Measurements from ENCODE around the gene RPL3.

RPL3 gene

GRCh38 chr22:39319284-39320022 lies at the start of gene RPL3:
TSS of gene RPL3 (minus strand) at chr22:39319623. CDS start at chr22:39319597, 26 bp downstream.
- peak within 1 kb of the TSS; percentile 98 for H3K4me3 ChIP-seq (ENCODE audit: low read length)
- peak within 1 kb of the TSS; percentile 97 for H3K9ac ChIP-seq (ENCODE audit: low read length)
- H3K27ac ChIP-seq (ENCODE audit: low read depth, low read length) = peak within 1 kb of the TSS; percentile 95
- H3K4me1 ChIP-seq (ENCODE audit: control insufficient read depth, insufficient read depth, low read length) = peaks cover 20% of the 10 kb centered on the region
- H3K36me3 ChIP-seq (ENCODE audit: control insufficient read depth, insufficient read depth, low read length) = peaks cover 33% of the 10 kb centered on the region
- no peaks in the 10 kb centered on the region for H3K27me3 ChIP-seq (ENCODE audit: control insufficient read depth, insufficient read depth, low read length)

- H3K27ac ChIP-seq (ENCODE audit: low read depth, low read length) = no peak overlapping the region
- no peaks in the 10 kb centered on the region for H3K4me1 ChIP-seq (ENCODE audit: control insufficient read depth, insufficient read depth, low read length)
These were observed 49.8 kb upstream of the RPL3 start for GRCh38 chr22:39369186-39369585.

GRCh38 chr22:39368461-39368911 lies 49.1 kb upstream of the RPL3 start:
- Histone ChIP-seq H3K27ac (ENCODE audit: low read depth, low read length) (no peak overlapping the region), H3K36me3 (ENCODE audit: control insufficient read depth, insufficient read depth, low read length) (no peaks in the 10 kb centered on the region), H3K4me1 (ENCODE audit: control insufficient read depth, insufficient read depth, low read length) (peaks cover 6% of the 10 kb centered on the region), H3K9ac (ENCODE audit: low read length) (no peak overlapping the region), H3K27me3 (ENCODE audit: control insufficient read depth, insufficient read depth, low read length) (no peaks in the 10 kb centered on the region), H3K4me3 (ENCODE audit: low read length) (no peak overlapping the region)

More at GRCh38 chr22:39369186-39369585, 49.8 kb upstream of the RPL3 start:
- Histone ChIP-seq H3K36me3 (ENCODE audit: control insufficient read depth, insufficient read depth, low read length) (no peaks in the 10 kb centered on the region), H3K9ac (ENCODE audit: low read length) (no peak overlapping the region), H3K4me3 (ENCODE audit: low read length) (no peak overlapping the region), H3K27me3 (ENCODE audit: control insufficient read depth, insufficient read depth, low read length) (no peaks in the 10 kb centered on the region)

- no peak overlapping the region for H3K27ac ChIP-seq (ENCODE audit: low read depth, low read length)
- H3K4me3 ChIP-seq (ENCODE audit: low read length) = no peak overlapping the region
- no peaks in the 10 kb centered on the region for H3K27me3 ChIP-seq (ENCODE audit: control insufficient read depth, insufficient read depth, low read length)
- no peak overlapping the region for H3K9ac ChIP-seq (ENCODE audit: low read length)
- peaks cover 6% of the 10 kb centered on the region for H3K4me1 ChIP-seq (ENCODE audit: control insufficient read depth, insufficient read depth, low read length)
- no peaks in the 10 kb centered on the region for H3K36me3 ChIP-seq (ENCODE audit: control insufficient read depth, insufficient read depth, low read length)
These were observed 47.6 kb upstream of the RPL3 start for GRCh38 chr22:39367035-39367434.

GRCh38 chr22:39365492-39365780 lies 46.0 kb upstream of the RPL3 start:
- peaks cover 6% of the 10 kb centered on the region for H3K4me1 ChIP-seq (ENCODE audit: control insufficient read depth, insufficient read depth, low read length)
- no peaks in the 10 kb centered on the region for H3K36me3 ChIP-seq (ENCODE audit: control insufficient read depth, insufficient read depth, low read length)
- H3K27me3 ChIP-seq (ENCODE audit: control insufficient read depth, insufficient read depth, low read length) = no peaks in the 10 kb centered on the region
- no peak overlapping the region for H3K27ac ChIP-seq (ENCODE audit: low read depth, low read length)
- H3K4me3 ChIP-seq (ENCODE audit: low read length) = no peak overlapping the region
- no peak overlapping the region for H3K9ac ChIP-seq (ENCODE audit: low read length)

- H3K9ac ChIP-seq (ENCODE audit: low read length) = no peak overlapping the region
- H3K27me3 ChIP-seq (ENCODE audit: control insufficient read depth, insufficient read depth, low read length) = no peaks in the 10 kb centered on the region
- no peaks in the 10 kb centered on the region for H3K36me3 ChIP-seq (ENCODE audit: control insufficient read depth, insufficient read depth, low read length)
- H3K27ac ChIP-seq (ENCODE audit: low read depth, low read length) = no peak overlapping the region
- peaks cover 6% of the 10 kb centered on the region for H3K4me1 ChIP-seq (ENCODE audit: control insufficient read depth, insufficient read depth, low read length)
- H3K4me3 ChIP-seq (ENCODE audit: low read length) = no peak overlapping the region
These were observed 45.5 kb upstream of the RPL3 start for GRCh38 chr22:39364714-39365491.

GRCh38 chr22:39363751-39364515 lies 44.5 kb upstream of the RPL3 start:
- Histone ChIP-seq H3K27ac (ENCODE audit: low read depth, low read length) (no peak overlapping the region), H3K27me3 (ENCODE audit: control insufficient read depth, insufficient read depth, low read length) (no peaks in the 10 kb centered on the region), H3K4me3 (ENCODE audit: low read length) (no peak overlapping the region), H3K4me1 (ENCODE audit: control insufficient read depth, insufficient read depth, low read length) (peaks cover 6% of the 10 kb centered on the region), H3K36me3 (ENCODE audit: control insufficient read depth, insufficient read depth, low read length) (no peaks in the 10 kb centered on the region), H3K9ac (ENCODE audit: low read length) (no peak overlapping the region)

GRCh38 chr22:39362932-39363331 lies 43.5 kb upstream of the RPL3 start:
- H3K4me3 ChIP-seq (ENCODE audit: low read length) = no peak overlapping the region
- H3K9ac ChIP-seq (ENCODE audit: low read length) = no peak overlapping the region
- peaks cover 6% of the 10 kb centered on the region for H3K4me1 ChIP-seq (ENCODE audit: control insufficient read depth, insufficient read depth, low read length)
- no peak overlapping the region for H3K27ac ChIP-seq (ENCODE audit: low read depth, low read length)
- H3K36me3 ChIP-seq (ENCODE audit: control insufficient read depth, insufficient read depth, low read length) = no peaks in the 10 kb centered on the region
- H3K27me3 ChIP-seq (ENCODE audit: control insufficient read depth, insufficient read depth, low read length) = no peaks in the 10 kb centered on the region

GRCh38 chr22:39362271-39362670 lies 42.8 kb upstream of the RPL3 start:
- Histone ChIP-seq H3K4me1 (ENCODE audit: control insufficient read depth, insufficient read depth, low read length) (peaks cover 6% of the 10 kb centered on the region), H3K27ac (ENCODE audit: low read depth, low read length) (no peak overlapping the region), H3K36me3 (ENCODE audit: control insufficient read depth, insufficient read depth, low read length) (no peaks in the 10 kb centered on the region), H3K9ac (ENCODE audit: low read length) (no peak overlapping the region), H3K27me3 (ENCODE audit: control insufficient read depth, insufficient read depth, low read length) (no peaks in the 10 kb centered on the region), H3K4me3 (ENCODE audit: low read length) (no peak overlapping the region)

GRCh38 chr22:39361496-39361895 lies 42.1 kb upstream of the RPL3 start:
- Histone ChIP-seq H3K27ac (ENCODE audit: low read depth, low read length) (no peak overlapping the region), H3K9ac (ENCODE audit: low read length) (no peak overlapping the region), H3K27me3 (ENCODE audit: control insufficient read depth, insufficient read depth, low read length) (no peaks in the 10 kb centered on the region), H3K36me3 (ENCODE audit: control insufficient read depth, insufficient read depth, low read length) (no peaks in the 10 kb centered on the region), H3K4me1 (ENCODE audit: control insufficient read depth, insufficient read depth, low read length) (peaks cover 6% of the 10 kb centered on the region), H3K4me3 (ENCODE audit: low read length) (no peak overlapping the region)

- Histone ChIP-seq H3K9ac (ENCODE audit: low read length) (no peak overlapping the region), H3K27me3 (ENCODE audit: control insufficient read depth, insufficient read depth, low read length) (no peaks in the 10 kb centered on the region), H3K36me3 (ENCODE audit: control insufficient read depth, insufficient read depth, low read length) (no peaks in the 10 kb centered on the region), H3K4me1 (ENCODE audit: control insufficient read depth, insufficient read depth, low read length) (peaks cover 6% of the 10 kb centered on the region), H3K4me3 (ENCODE audit: low read length) (no peak overlapping the region), H3K27ac (ENCODE audit: low read depth, low read length) (no peak overlapping the region)
These were observed 41.4 kb upstream of the RPL3 start for GRCh38 chr22:39360674-39361413.

GRCh38 chr22:39360242-39360641 lies 40.8 kb upstream of the RPL3 start:
- H3K36me3 ChIP-seq (ENCODE audit: control insufficient read depth, insufficient read depth, low read length) = no peaks in the 10 kb centered on the region
- peaks cover 6% of the 10 kb centered on the region for H3K4me1 ChIP-seq (ENCODE audit: control insufficient read depth, insufficient read depth, low read length)
- no peaks in the 10 kb centered on the region for H3K27me3 ChIP-seq (ENCODE audit: control insufficient read depth, insufficient read depth, low read length)
- no peak overlapping the region for H3K9ac ChIP-seq (ENCODE audit: low read length)
- H3K4me3 ChIP-seq (ENCODE audit: low read length) = no peak overlapping the region
- no peak overlapping the region for H3K27ac ChIP-seq (ENCODE audit: low read depth, low read length)
